Pancreas (tissue), 10 donors: ENCODE data around the gene CFAP410. TPM values are rescaled to one million over a fixed set of nuclear protein-coding genes. Genes with fewer than 3 reads are reported as not detected.

ENCODE experiments used
- ATAC-seq, 4 donors: fragments of 200-7000 bp; cut with Tn5 transposase; one replicate each; pipeline versions ENCODE4 v1.8.0 to v1.9.1; 2020; ENCODE audit warnings: mild to moderate bottlenecking in 4 of 4, moderate library complexity in 4 of 4
- DNase-seq, 6 donors: peaks; one replicate each; pipeline ENCODE4 v3.0.0-alpha.2; 2020
- FAIRE-seq: peaks from 2 replicates; lab custom pipeline; 2012; peaks lifted over from hg19 to GRCh38; lab: Jason Lieb, UNC
- H3K27ac ChIP-seq, 4 donors: fragments of 200-600 bp; sonication (generic); 1 replicate in 3 of 4; 2 replicates in 1 of 4; pipeline versions ENCODE4 v1.5.0 to v1.8.0; 2020
- H3K27me3 ChIP-seq, 4 donors: fragments of 200-600 bp; one replicate each; pipeline ENCODE4 v1.8.0; 2021
- H3K36me3 ChIP-seq, 3 donors: fragments of 200-600 bp; sonication (generic) in 1 of 3; one replicate each; pipeline versions ENCODE4 v1.5.0 to v1.8.0; 2020 to 2021
- H3K4me1 ChIP-seq, 3 donors: fragments of 200-600 bp; one replicate each; pipeline ENCODE4 v1.8.0; 2021
- H3K4me3 ChIP-seq, 4 donors: fragments of 200-600 bp; sonication (generic) in 2 of 4; one replicate each; pipeline versions ENCODE4 v1.5.0 to v1.8.0; 2020 to 2021
- H3K9me3 ChIP-seq, 4 donors: fragments of 200-600 bp; one replicate each; pipeline ENCODE4 v1.8.0; 2021
- CTCF ChIP-seq, 4 donors: fragments of 200-600 bp; sonication (generic) in 3 of 4; IDR thresholded peaks; one replicate each; pipeline versions ENCODE4 v1.5.0 to v1.8.0; 2021; ENCODE audit warnings: antibody characterized with exemption in 4 of 4
- whole genome bisulfite sequencing, 2 donors: extraction: QIAGEN DNeasy Blood & Tissue Kit; methylation state at CpG; one replicate each; pipeline ENCODE4 v1.1.7; 2013; 5-methylcytosine and 5-hydroxymethylcytosine counted together
- intact Hi-C, 3 donors: fragments of 100-400 bp; cut with DNase I; formaldehyde crosslinking; loops; one replicate each; pipeline versions ENCODE4 v1.11.1 to v1.14.2; 2022
- polyA plus RNA-seq, 2 donors: library from polyadenylated mRNA; stranded (reverse); fragments of 200-250 nt; gene quantifications; one replicate each; pipeline ENCODE4 v1.2.3, GENCODE V29; 2013
- total RNA-seq, 6 donors: library from RNA; stranded (reverse); fragmentation: NEBNext Ultra II Directional in 4 of 6; extraction: Animal tissue kit (Norgen Biotek cat#: 25700) in 4 of 6; gene quantifications; one replicate each; pipeline versions ENCODE4 v1.2.1 to v1.2.4, GENCODE V29; 2021 to 2023
- donor health status: healthy with polysubstance abuse.
- donor health status: DM: no; HTN: no; CAD: no; lungs with moderate emphysema.
- donor health status: DM: no; HTN: no; CAD: no.
- donor health status: control.
- donor health status: control.
- donor health status: Bipolar disorder and iron deficiency.
- donor health status: DM: yes; HTN: yes; CAD: no.
- donor health status: DM: no; HTN: no; CAD: no.
- donor health status: DM: no; HTN: no; CAD: no.
- donor health status: DM: yes; HTN: yes; CAD: no.

The CFAP410 gene
- total and polyA plus RNA-seq, 8 donors, result 10.3 to 118 (median 16.3) TPM

GRCh38 chr21:44370027-44370735 is 31.0 kb upstream of the CFAP410 start:
- H3K4me3 ChIP-seq, result peak overlapping the region in 2 of 4 donors; percentile 11 to 27
- H3K27ac ChIP-seq, result no peak overlapping the region
- no peak for FAIRE-seq

GRCh38 chr21:44368711-44369446 is 29.7 kb upstream of the CFAP410 start:
- H3K4me3 ChIP-seq, result no peak overlapping the region
- ATAC-seq (peak in 3 of 4 donors; percentile 43 to 52 (median 48)), FAIRE-seq (no peak), DNase-seq (peak in 2 of 6 donors; percentile 47 to 66)
- H3K9me3 ChIP-seq, result no peaks in the 10 kb centered on the region
- intact Hi-C loops, result no loop called here
- no peak overlapping the region for H3K27ac ChIP-seq
- H3K4me1 ChIP-seq, result peaks cover 0 to 7% (median 0%) of the 10 kb centered on the region in 3 donors
- no peaks in the 10 kb centered on the region for H3K27me3 ChIP-seq
- no peak for TF ChIP-seq CTCF (IDR thresholded peaks at IDR 0.05)
- no peaks in the 10 kb centered on the region for H3K36me3 ChIP-seq
- WGBS, 2 donors, result 27 to 29% methylated on average over 33 to 35 of the region's 35 CpGs

More at GRCh38 chr21:44370027-44370735, 31.0 kb upstream of the CFAP410 start:
- intact Hi-C loops, result no loop called here
- H3K4me1 ChIP-seq, result peaks cover 0 to 7% (median 0%) of the 10 kb centered on the region in 3 donors
- peak in 1 of 6 donors; percentile 43 for DNase-seq
- 15 to 17% methylated on average over 26 to 29 of the region's 29 CpGs for WGBS, 2 donors
- TF ChIP-seq CTCF (IDR thresholded peaks at IDR 0.05), result no peak
- no peaks in the 10 kb centered on the region for H3K9me3 ChIP-seq
- H3K36me3 ChIP-seq, result no peaks in the 10 kb centered on the region
- H3K27me3 ChIP-seq, result peaks cover 0 to 7% (median 0%) of the 10 kb centered on the region in 4 donors
- ATAC-seq, result peak; percentile 43 to 82 (median 68)

- Histone ChIP-seq H3K9me3 (no peaks in the 10 kb centered on the region), H3K27ac (no peak overlapping the region), H3K27me3 (no peaks in the 10 kb centered on the region), H3K36me3 (no peaks in the 10 kb centered on the region), H3K4me1 (peaks cover 0 to 7% (median 0%) of the 10 kb centered on the region in 3 donors), H3K4me3 (no peak overlapping the region)
- no peak for TF ChIP-seq CTCF (IDR thresholded peaks at IDR 0.05)
- FAIRE-seq (no peak), DNase-seq (peak in 2 of 6 donors; percentile 45 to 52), ATAC-seq (no peak)
- intact Hi-C loops, result no loop called here
- 71 to 87% methylated on average over 27 to 28 of the region's 28 CpGs for WGBS, 2 donors
Measured at GRCh38 chr21:44366586-44367211, 27.5 kb upstream of the CFAP410 start.

- intact Hi-C loops, result no loop called here
- no peaks in the 10 kb centered on the region for H3K27me3 ChIP-seq
- peak in 2 of 6 donors; percentile 37 to 44 for DNase-seq
- H3K9me3 ChIP-seq, result no peaks in the 10 kb centered on the region
- no peak for FAIRE-seq
- WGBS, 2 donors, result 70 to 77% methylated on average over 17 to 22 of the region's 22 CpGs
- H3K27ac ChIP-seq, result no peak overlapping the region
- no peak for TF ChIP-seq CTCF (IDR thresholded peaks at IDR 0.05)
- H3K36me3 ChIP-seq, result no peaks in the 10 kb centered on the region
- H3K4me3 ChIP-seq, result no peak overlapping the region
- peaks cover 0 to 7% (median 0%) of the 10 kb centered on the region in 3 donors for H3K4me1 ChIP-seq
- no peak for ATAC-seq
Measured at GRCh38 chr21:44365967-44366585, 26.9 kb upstream of the CFAP410 start.
